Measurements from ENCODE around the gene TANGO2. TPM values are rescaled to one million over a fixed set of nuclear protein-coding genes. Genes with fewer than 3 reads are reported as not detected.

TANGO2 gene
- total and polyA plus RNA-seq, 2 of the 8 experiments (the other 6 are each of a cell fraction or from before 2014, with no cell fraction given): 10.1 to 18.4 TPM

DNA sequence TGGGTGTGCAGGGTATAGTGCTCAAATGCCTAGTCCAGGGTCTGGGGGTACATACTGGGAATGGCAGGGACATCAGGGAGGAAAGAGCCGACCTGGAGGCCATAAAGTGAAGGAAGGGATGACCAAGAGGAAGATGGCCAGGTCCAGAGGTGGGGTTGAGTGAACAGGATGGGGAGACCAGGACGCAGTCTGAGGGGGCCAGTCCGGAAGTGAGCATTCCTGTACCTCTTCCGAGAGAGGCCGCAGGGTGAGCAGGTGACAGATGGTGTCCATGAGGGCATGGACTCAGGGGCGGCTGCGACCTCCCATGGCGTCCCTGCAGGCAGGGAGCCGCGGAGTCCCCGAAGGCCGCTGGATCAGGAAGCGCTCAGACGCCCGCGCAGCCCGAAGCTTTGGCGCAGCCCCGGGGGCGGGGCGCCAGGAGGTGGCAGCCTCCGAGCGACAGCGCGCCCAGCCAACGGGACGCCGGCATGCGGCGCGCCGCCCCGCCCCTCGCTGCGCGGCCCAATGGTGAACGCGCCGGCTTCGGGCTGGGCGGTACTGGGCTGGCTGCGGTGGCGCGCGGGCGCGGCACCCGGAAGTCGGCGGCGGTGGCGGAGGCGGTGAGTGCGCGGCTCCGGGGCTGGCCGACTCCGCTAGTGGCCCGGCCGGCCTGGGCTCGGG is at the start of gene TANGO2 (continued):
- TF ChIP-seq, protein P1, sequence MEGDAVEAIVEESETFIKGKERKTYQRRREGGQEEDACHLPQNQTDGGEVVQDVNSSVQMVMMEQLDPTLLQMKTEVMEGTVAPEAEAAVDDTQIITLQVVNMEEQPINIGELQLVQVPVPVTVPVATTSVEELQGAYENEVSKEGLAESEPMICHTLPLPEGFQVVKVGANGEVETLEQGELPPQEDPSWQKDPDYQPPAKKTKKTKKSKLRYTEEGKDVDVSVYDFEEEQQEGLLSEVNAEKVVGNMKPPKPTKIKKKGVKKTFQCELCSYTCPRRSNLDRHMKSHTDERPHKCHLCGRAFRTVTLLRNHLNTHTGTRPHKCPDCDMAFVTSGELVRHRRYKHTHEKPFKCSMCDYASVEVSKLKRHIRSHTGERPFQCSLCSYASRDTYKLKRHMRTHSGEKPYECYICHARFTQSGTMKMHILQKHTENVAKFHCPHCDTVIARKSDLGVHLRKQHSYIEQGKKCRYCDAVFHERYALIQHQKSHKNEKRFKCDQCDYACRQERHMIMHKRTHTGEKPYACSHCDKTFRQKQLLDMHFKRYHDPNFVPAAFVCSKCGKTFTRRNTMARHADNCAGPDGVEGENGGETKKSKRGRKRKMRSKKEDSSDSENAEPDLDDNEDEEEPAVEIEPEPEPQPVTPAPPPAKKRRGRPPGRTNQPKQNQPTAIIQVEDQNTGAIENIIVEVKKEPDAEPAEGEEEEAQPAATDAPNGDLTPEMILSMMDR (IDR thresholded peaks at IDR 0.05; ENCODE audit: control extremely low read depth in 1 of 3, insufficient read depth in 1 of 3, low read depth in 1 of 3, low read length in 3 of 3): 0 out of 4 replicates have a peak, but pooled peaks of 1 of the 3 experiments have one; percentile 1
- TF ChIP-seq HDAC2 (IDR thresholded peaks at IDR 0.05; ENCODE audit: borderline replicate concordance in 1 of 2, low read depth in 2 of 2, low read length in 2 of 2) (no peak), CHD2 (IDR thresholded peaks at IDR 0.05; ENCODE audit: low read length) (peak; percentile 72; the same call in 1 of the 2 replicates), SP2 (IDR thresholded peaks at IDR 0.05; ENCODE audit: low read length) (peak; percentile 53), SP1 (IDR thresholded peaks at IDR 0.05; ENCODE audit: low read depth, low read length) (peak; percentile 91; the same call in 1 of the 2 replicates)

Measured in H1 (cell line).